H1 (cell line): Measurements from ENCODE around the gene ENAH. TPM values are rescaled to one million over a fixed set of nuclear protein-coding genes. Genes with fewer than 3 reads are reported as not detected.

Experiments used
- CBX5 ChIP-seq: fragments of 300-800, 300-1000 bp; sonication (generic); IDR thresholded peaks from 2 replicates; pipeline ENCODE4 v1.7.1; 2016; ENCODE audit warnings: antibody characterized with exemption, low read length, low read depth
- CEBPB ChIP-seq: IDR thresholded peaks from 2 replicates; pipeline ENCODE4 v1.6.1; 2012; ENCODE audit warnings: low read depth, low read length
- CTBP2 ChIP-seq: IDR thresholded peaks from 2 replicates; pipeline ENCODE4 v1.7.0; 2011; ENCODE audit warnings: borderline replicate concordance, mild to moderate bottlenecking, moderate library complexity, mixed read lengths, low read length; ENCODE audit not compliant: insufficient read depth, insufficient read length
- EP300 ChIP-seq, 2 experiments: IDR thresholded peaks; 1 replicate in 1 of 2; 2 replicates in 1 of 2; pipeline ENCODE4 v1.6.1; 2011 to 2012; ENCODE audit warnings: low read depth in 2 of 2, low read length in 2 of 2, mild to moderate bottlenecking in 2 of 2, borderline replicate concordance in 1 of 2, inconsistent platforms in 1 of 2, moderate library complexity in 1 of 2
- NANOG ChIP-seq: IDR thresholded peaks from 2 replicates; pipeline ENCODE4 v1.6.1; 2011; ENCODE audit warnings: low read length, low read depth, mild to moderate bottlenecking, inconsistent platforms; ENCODE audit not compliant: insufficient read depth, poor library complexity, severe bottlenecking
- POU5F1 ChIP-seq: IDR thresholded peaks from 2 replicates; pipeline ENCODE4 v1.6.1; 2011; ENCODE audit warnings: low read depth, mild to moderate bottlenecking, low read length, moderate library complexity
- RNF2 ChIP-seq: fragments of 200-900, 300-1000 bp; sonication (generic); IDR thresholded peaks from 2 replicates; pipeline ENCODE4 v1.7.1; 2016; ENCODE audit warnings: borderline replicate concordance, low read depth, mild to moderate bottlenecking, antibody characterized with exemption, low read length; ENCODE audit not compliant: poor library complexity, severe bottlenecking; ENCODE audit errors: missing control alignments
- SIN3A ChIP-seq, 2 experiments: IDR thresholded peaks in 1 of 2; conservative IDR thresholded peaks in 1 of 2; 2 replicates each; pipeline ENCODE4 v1.6.1; 2011 to 2012; ENCODE audit warnings: low read length in 2 of 2, improper control_type of control experiment in 1 of 2, low read depth in 1 of 2, mild to moderate bottlenecking in 1 of 2
- SIX5 ChIP-seq: IDR thresholded peaks from 2 replicates; pipeline ENCODE4 v1.6.1; 2011; ENCODE audit warnings: mild to moderate bottlenecking, low read depth, low read length
- polyA plus RNA-seq, 7 experiments: library from polyadenylated mRNA; depleted of rRNA in 3 of 7; stranded (reverse) in 5 of 7; unstranded in 2 of 7; fragments of >200 nt in 5 of 7; fragments of 200-250 nt in 2 of 7; gene quantifications; 1 replicate in 5 of 7; 2 replicates in 1 of 7; 4 replicates in 1 of 7; pipeline versions ENCODE4 v1.2.1 to v1.2.3, GENCODE V29; 2011 to 2013; ENCODE audit warnings: missing spikeins in 2 of 7, mixed read lengths in 2 of 7
- total RNA-seq: library from RNA; stranded (reverse); fragmentation: NEBNext Ultra II Directional; extraction: Animal tissue kit (Norgen Biotek cat#: 25700); gene quantifications from 2 replicates; pipeline ENCODE4 v1.2.1, GENCODE V29; 2021
- TF ChIP-seq, protein P1 (sequence below): fragments of 300-600 bp; sonication (generic); IDR thresholded peaks from 2 replicates; pipeline ENCODE4 v1.7.1; 2012; ENCODE audit warnings: low read length, moderate library complexity, mild to moderate bottlenecking, inconsistent platforms; ENCODE audit not compliant: insufficient replicate concordance

The ENAH gene
- total and polyA plus RNA-seq, 2 of the 8 experiments (the other 6 are each of a cell fraction or from before 2014, with no cell fraction given) = 39.1 to 335 TPM

DNA sequence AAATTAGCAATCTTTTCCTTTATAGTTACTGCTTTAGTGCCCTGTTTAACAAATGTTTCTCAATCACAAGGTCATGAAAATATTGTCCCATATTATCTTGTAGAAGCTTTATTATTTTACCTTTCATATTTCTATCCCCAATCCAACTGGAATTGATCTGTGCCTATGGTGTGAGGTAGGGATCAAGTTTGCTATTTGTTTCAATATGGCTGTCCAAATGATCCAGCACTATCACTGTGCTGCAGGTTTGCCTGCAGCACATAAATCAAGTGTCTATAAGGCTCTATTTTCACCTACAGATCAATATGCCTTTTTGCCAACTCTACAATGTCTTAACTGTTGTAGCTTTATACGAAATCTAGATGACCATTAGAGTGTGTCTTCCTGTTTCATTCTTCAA is 96.2 kb downstream of the ENAH start (continued):
- TF ChIP-seq, protein P1, sequence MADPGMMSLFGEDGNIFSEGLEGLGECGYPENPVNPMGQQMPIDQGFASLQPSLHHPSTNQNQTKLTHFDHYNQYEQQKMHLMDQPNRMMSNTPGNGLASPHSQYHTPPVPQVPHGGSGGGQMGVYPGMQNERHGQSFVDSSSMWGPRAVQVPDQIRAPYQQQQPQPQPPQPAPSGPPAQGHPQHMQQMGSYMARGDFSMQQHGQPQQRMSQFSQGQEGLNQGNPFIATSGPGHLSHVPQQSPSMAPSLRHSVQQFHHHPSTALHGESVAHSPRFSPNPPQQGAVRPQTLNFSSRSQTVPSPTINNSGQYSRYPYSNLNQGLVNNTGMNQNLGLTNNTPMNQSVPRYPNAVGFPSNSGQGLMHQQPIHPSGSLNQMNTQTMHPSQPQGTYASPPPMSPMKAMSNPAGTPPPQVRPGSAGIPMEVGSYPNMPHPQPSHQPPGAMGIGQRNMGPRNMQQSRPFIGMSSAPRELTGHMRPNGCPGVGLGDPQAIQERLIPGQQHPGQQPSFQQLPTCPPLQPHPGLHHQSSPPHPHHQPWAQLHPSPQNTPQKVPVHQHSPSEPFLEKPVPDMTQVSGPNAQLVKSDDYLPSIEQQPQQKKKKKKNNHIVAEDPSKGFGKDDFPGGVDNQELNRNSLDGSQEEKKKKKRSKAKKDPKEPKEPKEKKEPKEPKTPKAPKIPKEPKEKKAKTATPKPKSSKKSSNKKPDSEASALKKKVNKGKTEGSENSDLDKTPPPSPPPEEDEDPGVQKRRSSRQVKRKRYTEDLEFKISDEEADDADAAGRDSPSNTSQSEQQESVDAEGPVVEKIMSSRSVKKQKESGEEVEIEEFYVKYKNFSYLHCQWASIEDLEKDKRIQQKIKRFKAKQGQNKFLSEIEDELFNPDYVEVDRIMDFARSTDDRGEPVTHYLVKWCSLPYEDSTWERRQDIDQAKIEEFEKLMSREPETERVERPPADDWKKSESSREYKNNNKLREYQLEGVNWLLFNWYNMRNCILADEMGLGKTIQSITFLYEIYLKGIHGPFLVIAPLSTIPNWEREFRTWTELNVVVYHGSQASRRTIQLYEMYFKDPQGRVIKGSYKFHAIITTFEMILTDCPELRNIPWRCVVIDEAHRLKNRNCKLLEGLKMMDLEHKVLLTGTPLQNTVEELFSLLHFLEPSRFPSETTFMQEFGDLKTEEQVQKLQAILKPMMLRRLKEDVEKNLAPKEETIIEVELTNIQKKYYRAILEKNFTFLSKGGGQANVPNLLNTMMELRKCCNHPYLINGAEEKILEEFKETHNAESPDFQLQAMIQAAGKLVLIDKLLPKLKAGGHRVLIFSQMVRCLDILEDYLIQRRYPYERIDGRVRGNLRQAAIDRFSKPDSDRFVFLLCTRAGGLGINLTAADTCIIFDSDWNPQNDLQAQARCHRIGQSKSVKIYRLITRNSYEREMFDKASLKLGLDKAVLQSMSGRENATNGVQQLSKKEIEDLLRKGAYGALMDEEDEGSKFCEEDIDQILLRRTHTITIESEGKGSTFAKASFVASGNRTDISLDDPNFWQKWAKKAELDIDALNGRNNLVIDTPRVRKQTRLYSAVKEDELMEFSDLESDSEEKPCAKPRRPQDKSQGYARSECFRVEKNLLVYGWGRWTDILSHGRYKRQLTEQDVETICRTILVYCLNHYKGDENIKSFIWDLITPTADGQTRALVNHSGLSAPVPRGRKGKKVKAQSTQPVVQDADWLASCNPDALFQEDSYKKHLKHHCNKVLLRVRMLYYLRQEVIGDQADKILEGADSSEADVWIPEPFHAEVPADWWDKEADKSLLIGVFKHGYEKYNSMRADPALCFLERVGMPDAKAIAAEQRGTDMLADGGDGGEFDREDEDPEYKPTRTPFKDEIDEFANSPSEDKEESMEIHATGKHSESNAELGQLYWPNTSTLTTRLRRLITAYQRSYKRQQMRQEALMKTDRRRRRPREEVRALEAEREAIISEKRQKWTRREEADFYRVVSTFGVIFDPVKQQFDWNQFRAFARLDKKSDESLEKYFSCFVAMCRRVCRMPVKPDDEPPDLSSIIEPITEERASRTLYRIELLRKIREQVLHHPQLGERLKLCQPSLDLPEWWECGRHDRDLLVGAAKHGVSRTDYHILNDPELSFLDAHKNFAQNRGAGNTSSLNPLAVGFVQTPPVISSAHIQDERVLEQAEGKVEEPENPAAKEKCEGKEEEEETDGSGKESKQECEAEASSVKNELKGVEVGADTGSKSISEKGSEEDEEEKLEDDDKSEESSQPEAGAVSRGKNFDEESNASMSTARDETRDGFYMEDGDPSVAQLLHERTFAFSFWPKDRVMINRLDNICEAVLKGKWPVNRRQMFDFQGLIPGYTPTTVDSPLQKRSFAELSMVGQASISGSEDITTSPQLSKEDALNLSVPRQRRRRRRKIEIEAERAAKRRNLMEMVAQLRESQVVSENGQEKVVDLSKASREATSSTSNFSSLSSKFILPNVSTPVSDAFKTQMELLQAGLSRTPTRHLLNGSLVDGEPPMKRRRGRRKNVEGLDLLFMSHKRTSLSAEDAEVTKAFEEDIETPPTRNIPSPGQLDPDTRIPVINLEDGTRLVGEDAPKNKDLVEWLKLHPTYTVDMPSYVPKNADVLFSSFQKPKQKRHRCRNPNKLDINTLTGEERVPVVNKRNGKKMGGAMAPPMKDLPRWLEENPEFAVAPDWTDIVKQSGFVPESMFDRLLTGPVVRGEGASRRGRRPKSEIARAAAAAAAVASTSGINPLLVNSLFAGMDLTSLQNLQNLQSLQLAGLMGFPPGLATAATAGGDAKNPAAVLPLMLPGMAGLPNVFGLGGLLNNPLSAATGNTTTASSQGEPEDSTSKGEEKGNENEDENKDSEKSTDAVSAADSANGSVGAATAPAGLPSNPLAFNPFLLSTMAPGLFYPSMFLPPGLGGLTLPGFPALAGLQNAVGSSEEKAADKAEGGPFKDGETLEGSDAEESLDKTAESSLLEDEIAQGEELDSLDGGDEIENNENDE = no peak
- TF ChIP-seq CTBP2 (no peak), CEBPB (no peak), NANOG (no peak), EP300 (IDR thresholded peaks at IDR 0.05; ENCODE audit: borderline replicate concordance in 1 of 2, low read depth in 2 of 2, low read length in 2 of 2) (no peak), POU5F1 (no peak), SIX5 (no peak), RNF2 (no peak), SIN3A (conservative IDR thresholded peaks at IDR 0.05 in 1 of 2, IDR thresholded peaks at IDR 0.05 in 1 of 2; ENCODE audit: low read depth in 1 of 2, low read length in 2 of 2) (no peak), CBX5 (no peak)
